Superior temporal gyrus (tissue), 1 donor: ENCODE measurements around the gene MAML3.

ENCODE experiments used
- DNase-seq: peaks from one replicate; pipeline ENCODE4 v3.0.0-alpha.2; 2016; ENCODE audit errors: extremely low spot score

MAML3 gene

DNA sequence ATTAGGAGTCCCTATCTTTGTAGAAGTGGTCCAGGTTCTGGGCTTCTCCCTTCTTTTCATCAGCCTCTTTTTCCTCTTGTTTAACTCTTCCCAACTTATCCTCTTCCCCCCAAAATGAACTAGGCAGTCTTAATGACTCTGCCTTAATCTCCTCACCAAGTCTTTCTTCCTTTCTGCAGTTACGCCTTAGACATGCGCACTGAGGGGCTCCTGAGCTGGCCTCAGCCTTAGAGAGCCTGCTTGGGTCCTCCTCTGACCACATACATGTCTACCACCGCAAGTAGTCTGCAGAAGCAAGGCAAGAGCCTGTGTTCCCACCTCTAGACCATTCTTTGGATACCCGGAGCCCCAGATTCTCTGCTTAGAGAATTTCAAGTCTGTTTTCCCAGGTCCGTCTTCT is 288.4 kb downstream of the MAML3 start:
- no peak for DNase-seq

DNA sequence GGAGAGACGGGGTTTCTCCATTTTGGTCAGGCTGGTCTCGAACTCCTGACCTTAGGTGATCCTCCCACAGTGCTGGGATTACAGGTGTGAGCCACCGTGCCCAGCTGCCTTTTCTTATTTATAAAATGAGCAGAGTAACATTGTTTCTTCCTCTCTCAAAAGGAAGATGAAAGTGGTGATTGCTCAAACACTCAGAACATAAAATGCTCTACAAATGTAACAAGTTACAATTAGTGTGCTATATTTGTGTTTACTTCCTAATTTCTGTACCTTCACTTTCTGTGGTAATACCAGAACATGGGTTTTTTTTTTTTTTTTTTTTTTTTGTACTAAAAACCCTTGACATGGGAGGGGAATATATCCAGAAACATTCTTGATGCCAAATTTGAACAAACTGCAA is 290.5 kb downstream of the MAML3 start:
- no peak for DNase-seq

DNA sequence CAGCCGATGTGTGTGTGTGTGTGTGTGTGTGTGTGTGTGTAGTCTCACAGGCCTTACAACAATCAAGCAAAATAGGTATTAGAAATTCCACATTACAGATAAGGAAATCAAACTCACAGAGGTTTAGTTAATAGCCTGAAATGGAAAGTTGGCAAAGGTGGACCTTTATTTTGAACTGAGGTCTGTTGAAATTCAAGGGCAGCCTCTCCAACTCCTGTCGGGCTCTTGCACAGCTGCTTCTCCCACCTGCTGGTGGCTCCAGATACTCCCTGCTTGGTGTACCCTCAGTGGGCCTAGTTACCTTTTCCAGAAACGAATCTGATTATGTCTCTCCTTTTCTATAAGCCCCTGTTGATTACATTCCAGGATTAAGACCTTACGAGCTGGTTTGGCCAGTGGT is 292.5 kb downstream of the MAML3 start:
- DNase-seq = no peak

- DNase-seq = no peak
Observed at GRCh38 chr4:139860435-139861024, 293.5 kb downstream of the MAML3 start.

GRCh38 chr4:139859876-139860275 is 294.1 kb downstream of the MAML3 start:
- DNase-seq = no peak

DNA sequence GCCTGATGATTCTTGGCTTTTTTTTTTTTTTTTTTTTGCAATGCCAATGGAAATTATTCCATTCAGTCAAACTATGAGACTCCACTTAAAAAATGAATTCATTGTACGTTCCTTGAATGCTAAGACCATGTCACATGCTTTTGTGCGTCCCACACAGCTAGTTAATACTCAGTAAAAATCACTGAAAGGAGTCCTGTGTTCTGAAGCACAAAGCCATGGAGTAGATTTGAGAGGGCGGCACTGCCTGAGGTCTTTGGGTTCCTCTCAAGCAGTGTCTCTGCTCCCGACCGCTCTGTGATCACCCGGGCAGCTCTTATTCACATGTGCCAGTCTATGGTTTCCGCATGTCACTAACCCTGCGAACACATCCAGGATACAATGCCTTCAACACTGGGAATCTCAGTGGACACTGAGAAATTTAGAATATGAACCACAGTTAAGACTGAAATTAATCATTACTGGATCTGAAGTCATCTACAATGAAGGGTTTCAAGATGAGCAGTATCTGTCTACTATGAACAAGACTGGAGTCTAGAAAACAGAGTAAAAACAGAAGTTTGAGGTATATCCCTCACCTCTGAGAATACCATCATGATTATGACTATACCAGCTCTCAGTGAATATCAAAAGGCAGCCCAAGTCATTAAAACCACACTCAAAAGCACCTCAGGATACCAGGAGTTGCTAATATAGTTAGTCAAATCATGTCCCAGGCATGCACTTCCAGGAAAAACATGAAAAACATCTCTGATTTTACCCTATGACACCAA is 295.4 kb downstream of the MAML3 start:
- DNase-seq = peak; percentile 46

GRCh38 chr4:139857977-139858376 is 296.0 kb downstream of the MAML3 start:
- DNase-seq = no peak

DNA sequence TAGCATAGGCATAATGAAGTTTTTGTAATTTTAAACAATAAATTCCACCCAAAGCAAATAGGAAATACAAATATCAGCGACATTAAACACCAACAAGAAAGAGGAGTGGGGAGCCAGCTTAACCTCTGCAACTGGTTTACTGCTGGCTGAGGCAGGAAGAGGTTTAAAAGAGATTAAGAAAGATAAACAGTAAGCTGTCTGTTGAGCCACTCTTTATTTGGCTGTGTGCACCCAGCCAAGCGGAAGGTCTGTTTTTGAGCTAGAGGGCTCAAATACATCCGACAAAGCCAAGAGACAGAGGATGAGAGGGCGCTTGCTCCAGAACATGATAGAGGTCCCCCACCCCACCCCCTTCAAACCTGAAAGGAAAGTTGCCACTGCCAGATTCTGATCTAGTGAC is 297.0 kb downstream of the MAML3 start:
- DNase-seq = no peak

DNA sequence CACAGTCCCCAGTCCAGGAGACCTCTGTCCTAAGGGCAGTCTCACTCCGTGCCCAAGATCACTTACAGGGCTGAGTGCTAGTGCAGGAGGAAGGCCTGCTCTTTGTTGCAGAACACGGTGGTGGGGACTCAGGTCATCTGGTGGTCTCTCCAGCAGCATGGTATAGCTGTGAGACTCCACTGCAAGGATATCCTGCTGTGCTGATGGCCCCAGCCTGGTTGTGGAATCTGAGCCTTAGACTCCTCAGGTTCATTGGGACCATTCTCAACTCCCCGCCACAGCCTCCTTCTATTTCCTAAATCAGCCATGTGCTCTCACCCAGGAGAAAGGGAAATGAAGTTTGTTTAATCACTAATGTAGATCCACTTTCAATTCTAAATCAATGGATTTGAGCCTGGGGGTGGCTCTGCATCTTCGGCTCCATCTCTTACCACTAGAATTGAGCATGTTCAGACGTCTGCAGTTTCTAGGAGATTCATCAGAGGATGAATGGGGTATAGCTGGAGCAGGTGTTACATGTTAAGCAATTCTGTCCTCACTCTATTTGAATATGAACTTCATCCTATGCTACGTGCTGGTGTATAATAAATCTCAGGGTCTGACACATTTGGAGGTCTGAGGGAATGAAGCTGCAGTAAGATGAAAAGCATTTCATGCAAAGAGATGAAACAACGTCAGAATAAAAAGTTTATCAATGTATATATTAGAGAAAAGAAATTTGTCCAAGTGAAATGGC is 299.1 kb downstream of the MAML3 start:
- no peak for DNase-seq

- no peak for DNase-seq
Observed at GRCh38 chr4:139853309-139853708, 300.7 kb downstream of the MAML3 start.

DNA sequence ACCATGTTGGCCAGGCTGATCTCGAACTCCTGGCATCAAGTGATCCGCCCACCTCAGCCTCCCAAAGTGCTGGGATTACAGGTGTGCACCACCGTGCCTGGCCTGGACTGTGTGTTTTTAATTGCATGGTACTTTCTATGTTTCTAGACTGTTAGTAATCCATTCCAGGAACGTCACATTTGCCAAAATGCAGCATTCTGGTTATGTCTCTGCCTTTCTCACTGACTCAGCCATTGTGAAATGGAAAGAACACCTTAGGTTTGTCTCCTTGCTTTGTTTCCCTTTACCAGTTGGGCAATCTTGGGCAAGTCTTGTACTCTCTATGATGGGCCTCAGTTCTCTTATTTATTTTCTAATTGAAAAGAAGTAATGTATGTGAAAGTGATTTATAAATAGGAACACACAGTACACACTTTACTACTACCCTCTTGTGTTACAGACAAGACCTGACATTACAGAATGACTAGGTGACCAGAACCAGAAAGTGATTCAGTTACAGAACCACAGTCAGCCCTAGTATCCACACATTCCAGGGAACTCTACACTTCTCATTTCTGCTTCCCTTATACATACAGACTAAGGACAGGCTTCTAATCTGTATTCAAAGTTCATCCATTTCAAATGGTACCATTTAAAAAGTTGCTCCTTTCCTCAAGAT is 301.2 kb downstream of the MAML3 start:
- no peak for DNase-seq

- DNase-seq = no peak
Observed at GRCh38 chr4:139851639-139852038, 302.3 kb downstream of the MAML3 start.

- DNase-seq = no peak
Observed at GRCh38 chr4:139851133-139851532, 302.9 kb downstream of the MAML3 start.

- no peak for DNase-seq
Observed at GRCh38 chr4:139849219-139849618, 304.8 kb downstream of the MAML3 start.

- no peak for DNase-seq
Observed at GRCh38 chr4:139848028-139848427, 306.0 kb downstream of the MAML3 start.

GRCh38 chr4:139847602-139848001 is 306.4 kb downstream of the MAML3 start:
- DNase-seq = no peak

DNA sequence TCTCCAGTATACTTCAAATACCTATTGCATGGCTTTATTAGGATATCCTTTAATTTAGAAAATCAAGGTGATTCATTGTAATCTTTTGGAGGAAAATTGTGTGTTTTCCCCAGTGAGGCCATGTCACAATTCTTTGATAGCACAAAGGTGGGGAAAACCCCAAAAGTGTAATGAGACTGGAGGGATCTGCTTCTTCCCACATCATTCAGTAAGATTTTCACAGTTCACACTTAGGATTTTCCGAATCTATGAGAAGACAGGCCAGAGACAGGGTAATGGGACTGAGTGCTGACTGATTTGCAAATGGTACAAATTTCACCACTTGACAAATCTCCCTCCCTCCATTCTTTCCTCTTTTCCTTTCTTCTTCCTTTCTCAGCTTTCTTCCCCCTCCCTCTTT is 307.2 kb downstream of the MAML3 start:
- no peak for DNase-seq

- DNase-seq = no peak
Observed at GRCh38 chr4:139845453-139846093, 308.4 kb downstream of the MAML3 start.

DNA sequence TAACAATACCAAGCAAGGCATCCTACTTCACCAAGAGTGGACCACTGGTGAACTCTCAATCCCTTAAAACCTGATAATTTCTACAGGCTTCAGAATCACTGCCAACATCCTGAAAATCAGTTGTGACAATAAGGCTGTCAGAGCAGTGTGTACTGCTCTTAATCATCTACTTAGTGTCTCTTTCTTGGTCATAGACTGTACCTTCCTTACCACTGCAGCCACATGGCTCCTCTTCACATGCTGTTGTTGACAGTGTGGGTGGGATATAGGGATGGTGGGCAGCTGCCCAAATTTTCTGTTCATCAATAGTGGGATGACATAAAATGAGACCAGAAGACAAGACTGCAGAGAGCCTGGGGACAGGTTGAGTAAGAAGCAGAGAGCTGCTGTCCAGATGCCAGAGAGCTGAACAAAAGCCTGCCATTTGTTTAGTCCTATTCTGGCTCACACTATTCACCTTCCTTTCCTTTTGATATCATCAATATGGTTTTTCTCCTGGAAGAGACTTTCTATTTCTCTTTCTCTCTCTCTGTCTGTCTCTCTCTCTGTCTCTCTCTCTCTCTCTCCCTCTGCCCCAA is 309.4 kb downstream of the MAML3 start:
- DNase-seq = no peak

DNA sequence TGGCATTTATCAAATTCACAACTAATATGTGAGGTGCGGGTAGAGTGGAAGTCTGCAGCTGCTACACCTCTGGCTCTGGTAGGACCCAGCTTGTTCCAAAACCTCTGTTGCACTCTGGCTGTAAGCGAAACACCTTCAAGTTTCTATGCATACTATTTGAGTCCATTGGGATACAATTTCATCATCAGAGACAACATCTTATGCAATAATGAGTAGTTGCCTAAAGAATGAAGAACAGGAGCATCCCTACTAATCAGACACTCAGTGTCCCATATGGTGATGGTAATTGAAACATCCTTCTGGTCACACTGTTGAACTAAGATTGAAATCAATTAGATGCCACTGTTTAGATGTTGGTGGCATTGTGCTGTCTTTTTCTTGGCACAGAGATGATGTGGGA is 309.9 kb downstream of the MAML3 start:
- no peak for DNase-seq

- no peak for DNase-seq
Observed at GRCh38 chr4:139843641-139844040, 310.3 kb downstream of the MAML3 start.
